NCI-H510A (cell line): Measurements from ENCODE around the gene TLR1.
"Not testable (repeated sequence)": the region's sequence is repeated elsewhere in the genome, so short reads cannot be mapped to it uniquely, and the experiment has no call there.

ENCODE experiments used
- DNase-seq: peaks from one replicate; lab custom pipeline; 2025; lab: John Stamatoyannopoulos, UW

The TLR1 gene

GRCh38 chr4:38806251-38806650 is 1.7 kb upstream of the TLR1 start:
- not testable (repeated sequence) for DNase-seq

DNA sequence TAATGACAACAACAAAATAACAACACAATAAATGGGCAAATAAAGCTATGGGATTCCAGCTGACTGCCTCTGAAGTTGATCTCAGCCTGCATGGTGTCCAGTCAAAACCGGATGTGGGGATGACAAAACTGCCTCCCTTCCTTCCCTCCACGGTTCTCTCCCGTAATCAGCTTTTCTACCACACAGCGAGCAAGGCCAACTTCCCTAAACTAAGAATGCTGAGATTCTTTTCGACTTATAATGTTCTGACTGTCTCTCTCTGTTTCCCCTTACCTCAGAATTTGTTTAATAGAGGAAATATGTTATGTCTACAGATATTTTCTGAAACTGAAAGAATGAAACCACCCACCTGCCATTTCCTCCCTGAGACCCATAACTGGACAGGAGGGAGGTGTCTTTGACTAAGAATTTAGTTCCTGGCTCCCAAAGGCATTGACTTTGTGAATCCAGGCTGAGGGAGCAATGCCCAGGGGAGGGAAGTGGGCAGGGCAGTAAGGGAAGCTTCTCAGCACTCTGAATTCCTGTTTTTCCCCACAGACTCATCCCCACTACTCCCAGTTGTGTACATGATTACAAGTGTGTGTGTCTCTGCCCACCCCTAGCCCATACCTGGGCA is 1.0 kb upstream of the TLR1 start:
- no peak for DNase-seq

DNA sequence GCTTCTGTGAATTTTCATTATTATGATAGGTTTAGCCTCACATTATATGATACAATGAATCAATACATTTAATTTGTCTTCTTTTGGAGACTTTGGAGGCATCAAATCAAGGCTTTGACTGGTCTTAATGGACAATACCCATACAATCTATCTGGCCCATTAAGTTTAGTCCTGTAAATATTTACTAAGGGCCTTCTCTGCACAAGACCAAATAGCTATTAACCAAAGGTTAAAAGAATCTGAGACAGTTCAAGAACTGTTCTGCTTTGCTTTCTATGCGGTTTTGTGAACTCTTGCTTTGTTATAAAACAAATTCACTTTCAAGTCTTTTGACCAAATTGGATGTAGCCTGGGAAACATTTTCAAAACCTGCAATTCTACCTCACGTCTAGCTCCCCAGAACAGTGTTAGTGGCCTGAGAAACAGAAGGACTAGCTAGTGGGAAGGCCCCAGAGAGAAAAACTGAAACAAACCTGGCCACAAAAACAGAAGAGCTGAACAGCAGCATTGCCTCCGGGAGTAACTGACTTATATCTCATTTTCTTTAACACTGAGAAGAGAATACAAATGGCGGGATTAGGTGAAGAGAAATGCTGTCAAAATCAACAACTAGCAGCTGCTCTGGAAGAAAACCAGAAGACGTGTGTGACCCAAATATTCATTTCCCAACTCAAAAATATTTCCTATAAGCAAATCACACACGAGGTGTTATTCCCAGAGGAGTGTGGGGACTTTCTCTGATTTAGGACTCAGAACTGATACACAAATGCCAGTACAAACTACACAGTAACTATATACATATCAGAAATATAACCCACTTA is 548 bp downstream of the TLR1 start:
- no peak for DNase-seq

- DNase-seq, result no peak
These were observed 1.8 kb downstream of the TLR1 start for GRCh38 chr4:38802561-38803355.

DNA sequence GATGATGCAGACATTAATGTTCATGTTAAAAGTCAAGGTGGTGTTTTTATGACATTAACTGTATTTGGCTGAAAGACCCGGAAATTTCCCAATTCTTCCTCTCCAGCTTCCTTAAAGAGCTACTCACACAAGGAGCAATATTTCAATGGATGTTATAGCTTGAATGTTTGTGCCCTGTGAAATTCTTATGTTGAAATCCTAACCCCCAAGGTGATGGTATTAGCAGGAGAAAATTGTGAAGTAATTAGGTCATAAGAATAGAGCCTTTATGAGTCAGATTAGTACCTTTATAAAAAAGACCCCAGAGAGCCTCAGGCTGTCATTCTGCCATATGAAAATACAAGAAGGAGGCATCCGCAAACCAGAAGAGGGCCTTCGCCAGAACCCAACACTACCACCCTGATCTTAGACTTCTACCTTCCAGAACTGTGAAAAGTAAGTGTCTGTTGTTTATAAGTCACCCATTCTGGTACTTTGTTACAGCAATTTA is 3.6 kb downstream of the TLR1 start:
- DNase-seq, result no peak

GRCh38 chr4:38800366-38800765 is 4.2 kb downstream of the TLR1 start:
- no peak for DNase-seq

GRCh38 chr4:38795087-38795486 is 9.5 kb downstream of the TLR1 start:
- no peak for DNase-seq

GRCh38 chr4:38794051-38794450 is 10.5 kb downstream of the TLR1 start:
- DNase-seq, result no peak

- no peak for DNase-seq
These were observed 13.6 kb downstream of the TLR1 start for GRCh38 chr4:38791010-38791409.

GRCh38 chr4:38788317-38788716 is 16.3 kb downstream of the TLR1 start:
- no peak for DNase-seq

- no peak for DNase-seq
These were observed 16.9 kb downstream of the TLR1 start for GRCh38 chr4:38787693-38788092.

- DNase-seq, result no peak
These were observed 18.6 kb downstream of the TLR1 start for GRCh38 chr4:38785901-38786402.

GRCh38 chr4:38785041-38785790 is 19.4 kb downstream of the TLR1 start:
- DNase-seq, result no peak

GRCh38 chr4:38784141-38784540 is 20.4 kb downstream of the TLR1 start:
- no peak for DNase-seq

GRCh38 chr4:38783109-38783460 is 21.5 kb downstream of the TLR1 start:
- DNase-seq, result no peak

DNA sequence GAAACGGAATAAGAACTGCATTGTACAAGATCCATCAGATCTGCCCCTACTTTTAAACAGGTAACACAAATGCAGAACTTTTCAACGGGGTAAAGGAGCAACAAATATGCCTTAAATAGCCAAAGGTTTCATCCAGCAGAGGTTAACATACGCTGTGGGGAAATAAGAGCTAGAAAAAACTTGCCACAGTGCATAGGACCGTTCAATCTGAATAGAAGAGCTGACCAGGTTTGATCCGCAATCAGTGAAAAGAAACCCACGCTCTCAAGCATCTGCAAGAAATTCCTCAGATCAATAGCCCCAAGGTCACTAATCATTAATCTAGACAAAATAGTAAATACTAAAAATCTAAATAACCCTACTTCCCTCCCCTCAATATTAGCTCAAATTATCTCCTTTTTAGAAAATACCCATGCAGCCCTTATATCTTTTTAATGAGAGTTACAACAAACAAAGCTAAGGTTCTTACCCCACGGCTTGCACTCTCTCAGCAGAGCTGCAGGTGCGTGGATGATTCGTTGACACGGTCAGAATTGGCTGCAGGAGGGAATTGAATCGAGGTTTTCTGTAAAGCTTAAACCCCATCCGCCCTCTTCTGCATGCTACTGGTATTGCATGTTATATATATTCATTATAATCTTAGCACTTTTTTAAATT is 22.0 kb downstream of the TLR1 start, which contains the start of gene TLR10:
Gene TLR10, minus strand, starts transcription at position 539 of the 657 bp plus-strand sequence. CDS start 7,400 bp downstream, outside the sequence.
- peak; percentile 12 for DNase-seq

DNA sequence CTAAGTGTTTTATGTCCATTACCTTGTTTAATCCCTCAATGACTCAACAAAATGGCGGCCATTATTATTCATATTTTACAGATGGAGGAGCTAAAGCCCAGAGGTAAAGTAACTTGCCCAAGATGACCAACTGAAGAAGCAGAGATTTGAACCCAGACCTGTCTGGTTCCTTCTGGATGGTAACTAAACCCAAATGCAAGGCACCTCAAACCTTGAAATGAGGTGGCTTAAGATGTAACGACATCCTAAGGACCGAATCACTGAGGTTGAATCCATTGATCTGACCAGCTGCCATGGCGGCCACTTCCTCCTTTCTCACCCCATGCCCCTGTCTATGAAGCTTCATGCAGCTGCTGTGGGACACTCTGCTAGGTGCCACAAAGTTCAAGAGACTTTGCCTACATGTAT is 22.7 kb downstream of the TLR1 start:
- DNase-seq, result no peak

DNA sequence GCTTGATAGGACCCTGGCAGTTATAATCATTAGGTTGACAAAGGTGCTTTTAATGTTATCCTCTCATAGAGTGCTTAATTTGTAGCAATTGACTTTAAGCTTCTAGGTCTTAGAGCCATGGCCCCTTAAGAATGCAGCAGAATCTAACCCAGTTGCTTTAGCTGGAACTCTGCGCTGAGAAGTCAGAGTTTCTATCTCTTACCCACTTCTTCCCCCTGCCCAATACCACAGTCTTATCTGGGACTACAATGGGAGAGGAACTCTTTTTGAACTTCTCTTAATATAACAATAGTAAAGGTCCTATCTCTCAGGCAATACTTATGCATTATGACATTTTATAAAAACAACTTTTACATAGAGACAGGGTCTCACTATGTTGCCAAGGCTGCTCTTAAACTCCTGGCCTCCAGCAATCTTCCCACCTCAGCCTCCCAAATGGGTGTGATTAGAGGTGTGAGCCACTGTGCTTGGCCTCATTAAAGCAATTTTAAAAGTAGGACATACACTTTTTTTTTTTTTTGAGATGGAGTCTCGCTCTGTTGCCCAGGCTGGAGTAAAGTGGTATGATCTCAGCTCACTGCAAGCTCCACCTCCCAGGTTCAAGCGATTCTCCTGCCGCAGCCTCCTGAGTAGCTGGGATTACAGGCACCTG is 23.6 kb downstream of the TLR1 start:
- no peak for DNase-seq

- DNase-seq, result no peak
These were observed 24.8 kb downstream of the TLR1 start for GRCh38 chr4:38779790-38780189.

DNA sequence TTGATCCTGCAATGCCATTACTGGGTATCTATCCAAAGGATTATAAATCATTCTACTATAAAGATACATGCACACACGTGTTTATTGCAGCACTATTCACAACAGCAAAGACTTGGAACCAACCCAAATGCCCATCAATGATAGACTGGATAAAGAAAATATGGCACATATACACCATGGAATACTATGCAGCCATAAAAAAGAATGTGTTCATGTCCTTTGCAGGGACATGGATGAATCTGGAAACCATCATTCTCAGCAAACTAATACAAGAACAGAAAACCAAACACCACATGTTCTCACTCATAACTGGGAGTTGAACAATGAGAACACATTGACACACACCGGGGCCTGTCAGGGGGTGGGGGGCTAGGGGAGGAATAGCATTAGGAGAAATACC is 26.7 kb downstream of the TLR1 start:
- DNase-seq, result not testable (repeated sequence)

DNA sequence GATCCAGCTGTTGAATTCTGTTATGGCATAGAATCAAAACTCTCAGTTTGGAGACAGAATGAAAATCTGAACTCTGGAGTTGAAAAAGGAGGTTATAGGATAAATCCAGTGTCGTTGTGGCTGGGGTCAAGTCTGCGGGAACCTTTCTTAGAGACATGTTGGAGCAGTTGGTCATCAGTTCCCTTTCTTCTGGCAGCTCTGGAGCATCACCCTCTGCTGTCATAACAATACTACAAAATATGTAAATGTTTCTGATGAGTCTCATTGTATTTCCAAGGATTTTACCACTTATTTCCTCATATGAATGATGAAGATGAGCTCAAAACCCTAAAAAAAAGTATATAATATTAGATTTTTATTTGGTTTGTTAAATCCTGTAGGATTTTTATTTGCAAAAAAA is 29.3 kb downstream of the TLR1 start:
- no peak for DNase-seq
